HG03095 (cell line): ENCODE measurements around the gene PFKFB1.

ENCODE experiments used
- ATAC-seq: cut with Tn5 transposase; IDR thresholded peaks from one replicate; pipeline ENCODE4 v1.9.1; 2021; ENCODE audit warnings: moderate library complexity; ENCODE audit not compliant: unreplicated experiment

The PFKFB1 gene

DNA sequence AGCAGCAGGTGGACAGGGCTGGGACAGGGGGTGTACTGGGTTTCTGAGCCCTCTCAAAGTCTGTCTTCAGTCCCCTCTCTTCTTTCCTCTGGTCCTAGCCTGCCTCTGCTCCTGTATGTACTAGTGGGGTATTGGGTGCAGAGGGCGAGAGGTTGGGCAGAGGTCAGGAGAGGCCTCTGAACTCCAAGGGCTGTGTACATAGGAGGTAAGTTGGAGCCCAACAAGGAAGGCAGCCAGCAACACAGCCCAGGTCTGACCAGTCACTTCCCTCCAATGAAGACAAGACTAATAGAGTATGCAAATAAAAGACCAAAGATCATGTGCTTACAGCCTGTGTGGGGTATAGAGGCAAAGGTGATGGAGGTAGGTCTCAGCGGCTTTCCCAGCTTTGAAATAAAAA, at the start of gene PFKFB1:
Gene PFKFB1, minus strand, starts transcription at position 90 of the 400 bp plus-strand sequence. CDS start 181 bp downstream, outside the sequence.
- no peak for ATAC-seq

DNA sequence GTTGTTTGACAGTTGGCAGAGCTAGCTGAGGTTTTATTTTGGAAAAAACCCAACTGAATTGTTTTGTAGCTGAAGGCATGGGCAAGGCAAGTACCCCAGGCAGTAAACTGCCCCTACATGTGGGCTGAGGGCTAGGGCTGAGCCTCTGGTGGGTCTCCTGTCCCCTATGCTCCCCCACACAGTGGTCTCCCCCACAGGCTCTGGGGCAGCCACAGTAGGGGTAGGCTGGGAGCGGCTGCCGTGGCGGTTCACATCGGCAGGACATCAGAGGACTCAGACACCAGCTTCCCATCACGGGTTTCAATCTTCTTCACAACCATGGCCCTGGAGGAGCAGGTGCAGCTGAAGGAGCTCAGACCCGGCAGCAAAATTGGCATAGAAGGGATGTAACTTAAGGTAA, 47.5 kb upstream of the PFKFB1 start:
- no peak for ATAC-seq

DNA sequence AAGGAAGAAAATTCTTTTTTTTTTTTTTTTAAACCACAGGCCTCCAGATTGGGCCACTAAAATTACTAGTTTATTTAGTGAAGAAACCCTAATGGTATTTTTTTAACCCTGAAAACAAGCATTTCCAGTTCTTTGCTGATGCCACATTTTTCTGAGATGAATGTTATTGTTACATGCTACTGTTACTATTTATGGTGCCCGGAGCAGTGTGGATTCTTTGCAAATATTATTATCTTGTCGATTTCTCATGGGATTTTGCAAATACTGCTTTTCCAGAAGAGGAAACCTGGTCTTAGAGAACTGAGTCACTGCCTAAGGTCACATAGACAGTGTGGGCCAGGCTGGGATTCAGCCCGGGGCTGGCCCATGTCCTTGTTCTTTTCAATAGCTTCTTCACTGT, 45.5 kb upstream of the PFKFB1 start:
- no peak for ATAC-seq

DNA sequence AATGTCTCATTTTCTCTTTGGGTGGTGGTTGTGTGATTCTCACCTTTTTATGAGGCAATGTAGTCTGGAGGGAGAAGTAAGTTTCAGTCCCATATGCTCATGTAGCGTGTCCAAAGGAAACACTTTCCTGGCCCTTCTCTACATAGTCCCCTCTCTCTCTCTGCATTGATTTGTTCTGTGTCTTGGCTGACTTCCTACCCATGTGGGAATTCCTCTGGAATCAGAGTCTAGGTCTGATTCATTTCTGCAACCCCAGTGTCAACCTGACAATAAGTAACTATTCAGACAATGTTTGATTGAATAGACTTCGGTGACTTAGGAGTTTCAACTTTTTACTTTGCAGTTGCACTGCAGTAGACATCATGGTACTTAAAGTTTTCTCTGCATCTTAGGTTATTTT, 39.4 kb upstream of the PFKFB1 start:
- no peak for ATAC-seq

DNA sequence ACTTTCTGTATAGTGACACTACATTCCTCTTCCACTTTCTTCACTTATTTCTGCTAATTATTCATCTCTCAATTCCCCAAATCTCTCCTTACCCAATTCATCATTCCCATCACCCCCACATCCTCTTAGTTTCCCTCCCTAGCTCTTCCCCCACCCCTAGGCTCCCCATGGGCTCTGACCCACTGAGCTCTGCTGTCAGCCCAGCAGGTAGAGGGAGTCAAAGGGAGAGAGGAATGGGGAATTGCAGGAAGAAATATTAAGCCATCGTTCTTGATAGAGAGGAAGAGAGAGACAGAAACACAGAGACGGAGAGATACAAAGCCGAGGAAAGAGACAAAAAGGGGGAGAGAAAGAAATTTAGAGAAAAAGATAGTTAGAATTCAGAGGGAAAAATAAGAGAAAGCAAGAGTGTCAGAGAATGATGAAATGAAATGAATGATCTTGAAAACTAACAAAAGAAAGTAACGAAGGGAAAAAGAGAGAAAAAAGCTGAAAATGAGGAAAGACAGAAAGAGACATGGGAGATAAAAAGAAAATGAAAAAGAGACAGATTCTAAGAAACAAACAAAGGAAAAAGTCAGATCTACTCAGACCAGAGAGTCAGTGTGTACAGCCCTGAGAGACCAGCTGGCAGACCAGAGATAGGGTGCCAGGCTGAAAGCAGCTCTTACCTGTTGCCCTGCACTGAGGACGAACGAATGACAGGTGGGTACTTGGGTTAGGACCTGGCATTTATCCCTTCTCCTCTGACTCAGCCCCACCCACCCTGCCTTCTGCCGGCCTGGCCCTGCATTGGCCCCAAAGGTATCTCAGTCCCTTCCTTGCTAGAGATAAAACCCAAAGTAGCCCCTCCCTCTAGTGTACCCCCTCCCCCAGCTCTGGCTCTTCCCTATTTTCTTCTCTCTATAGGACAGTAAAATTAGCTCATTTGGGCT, 36.5 kb upstream of the PFKFB1 start, which contains the start of gene ALAS2:
Gene ALAS2, minus strand, starts transcription at position 707 of the 935 bp plus-strand sequence. CDS start 4,977 bp downstream, outside the sequence.
- ATAC-seq, result no peak

DNA sequence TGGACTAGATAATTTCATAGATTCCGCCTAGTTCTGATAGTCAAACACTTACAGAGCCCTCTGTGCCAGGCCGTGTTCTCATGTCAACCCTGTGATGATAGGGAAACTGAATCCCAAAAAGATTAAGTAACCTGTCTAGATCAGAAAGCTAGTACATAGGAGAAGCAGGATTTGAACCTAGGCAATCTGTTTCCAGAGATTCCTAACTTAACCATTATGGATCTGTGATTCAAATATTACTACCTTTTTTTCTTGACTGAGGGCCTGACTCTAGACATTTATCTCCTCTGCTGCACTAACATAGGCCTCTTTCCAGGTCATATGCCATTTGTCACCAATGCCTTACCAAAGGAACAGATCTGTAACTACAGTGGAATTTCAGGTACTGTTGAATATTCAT, 35.3 kb upstream of the PFKFB1 start:
- no peak for ATAC-seq

DNA sequence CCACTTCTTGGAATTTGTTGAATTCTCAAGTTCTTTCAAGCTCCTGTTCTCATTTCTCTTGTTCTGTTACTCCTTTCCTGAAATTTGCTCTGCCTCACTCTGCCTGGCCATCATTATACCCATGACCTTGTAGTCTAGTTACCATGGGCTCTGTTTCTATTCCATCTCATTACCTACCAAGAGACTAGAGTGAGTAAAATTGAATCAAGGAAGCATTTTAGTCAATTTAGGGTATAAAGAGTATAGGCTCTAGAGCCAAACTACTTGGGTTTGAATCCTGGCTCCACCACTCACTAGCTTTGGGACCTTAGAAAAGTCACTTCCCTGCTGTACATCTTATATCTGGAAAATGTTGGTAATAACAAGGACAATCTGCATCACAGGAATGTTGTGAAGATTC, 34.6 kb upstream of the PFKFB1 start:
- no peak for ATAC-seq

DNA sequence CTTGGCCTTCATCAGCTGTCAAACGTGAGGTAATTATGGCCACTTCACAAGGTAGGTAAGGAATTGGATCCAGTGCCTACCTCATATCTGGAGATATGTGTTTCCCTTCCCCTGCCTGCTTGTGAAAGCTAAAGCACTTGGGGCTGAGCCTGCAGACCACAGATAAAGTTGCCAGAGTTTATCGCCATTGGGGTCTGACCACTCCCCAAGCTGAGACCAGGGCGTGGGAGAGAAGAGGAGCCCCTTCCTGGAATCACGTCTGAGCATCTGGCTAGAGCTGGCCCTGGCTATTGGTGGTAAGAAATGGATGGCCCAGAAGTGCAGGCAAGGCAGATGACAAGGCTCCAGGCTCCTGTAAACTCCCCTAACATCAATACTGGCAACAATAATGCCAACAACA, 34.1 kb upstream of the PFKFB1 start:
- no peak for ATAC-seq

DNA sequence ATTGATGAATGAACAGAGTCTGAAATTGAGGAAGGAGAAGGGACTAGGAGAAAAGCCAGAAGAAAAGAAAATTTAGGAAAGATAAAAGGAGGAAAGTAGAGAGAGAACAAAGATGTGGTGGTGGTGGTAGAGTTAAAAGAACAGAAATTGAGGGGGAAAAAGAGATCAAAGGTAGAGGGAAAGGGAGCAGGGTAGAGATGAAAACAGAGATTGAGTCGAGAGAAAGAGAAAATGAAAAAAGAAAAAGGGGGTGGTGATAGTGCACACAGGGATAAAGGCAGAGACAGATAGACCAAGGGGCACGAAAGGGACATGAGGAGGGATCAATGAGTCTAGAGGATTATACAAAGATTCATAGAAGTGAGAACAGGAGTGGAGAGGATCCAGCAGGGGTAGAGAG, 32.9 kb upstream of the PFKFB1 start:
- no peak for ATAC-seq

DNA sequence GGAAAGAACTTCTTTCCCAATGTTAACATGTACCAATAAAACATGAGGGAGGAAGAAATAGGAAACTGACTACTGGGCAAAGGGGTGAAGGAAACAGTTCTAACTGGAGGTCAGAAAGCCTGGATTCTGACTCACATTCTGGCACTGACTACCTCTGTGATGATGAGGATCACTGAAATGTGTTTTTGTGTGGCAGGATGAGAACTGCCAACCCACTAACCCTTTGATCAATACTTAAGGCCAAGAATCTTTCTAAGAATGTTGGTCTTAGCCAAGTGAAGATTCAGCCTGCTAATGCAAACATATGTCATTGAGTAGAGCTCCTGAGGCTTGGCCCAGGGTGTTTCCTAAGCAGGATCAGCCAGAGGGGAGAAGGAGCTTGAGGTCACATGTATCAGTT, 32.2 kb upstream of the PFKFB1 start:
- no peak for ATAC-seq

DNA sequence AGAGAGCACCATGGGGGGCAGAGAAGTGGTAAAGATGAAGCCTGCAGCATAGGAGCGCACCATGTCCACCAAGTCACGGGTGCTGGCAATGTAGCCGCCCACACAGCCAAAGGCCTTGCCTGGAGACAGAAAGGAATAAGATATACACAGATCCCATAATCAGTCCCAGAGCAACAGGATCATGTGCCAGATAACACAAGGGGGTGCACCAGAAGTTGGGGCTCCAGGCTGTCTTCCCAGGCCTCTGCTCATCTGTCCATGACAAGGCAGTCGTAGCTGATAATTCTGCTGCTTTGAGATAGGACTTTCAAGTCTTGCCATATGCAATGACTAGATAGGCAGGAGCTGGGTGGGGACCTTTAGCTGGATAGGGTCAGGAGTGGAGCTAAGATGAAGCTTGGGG, 20.9 kb upstream of the PFKFB1 start:
- no peak for ATAC-seq

DNA sequence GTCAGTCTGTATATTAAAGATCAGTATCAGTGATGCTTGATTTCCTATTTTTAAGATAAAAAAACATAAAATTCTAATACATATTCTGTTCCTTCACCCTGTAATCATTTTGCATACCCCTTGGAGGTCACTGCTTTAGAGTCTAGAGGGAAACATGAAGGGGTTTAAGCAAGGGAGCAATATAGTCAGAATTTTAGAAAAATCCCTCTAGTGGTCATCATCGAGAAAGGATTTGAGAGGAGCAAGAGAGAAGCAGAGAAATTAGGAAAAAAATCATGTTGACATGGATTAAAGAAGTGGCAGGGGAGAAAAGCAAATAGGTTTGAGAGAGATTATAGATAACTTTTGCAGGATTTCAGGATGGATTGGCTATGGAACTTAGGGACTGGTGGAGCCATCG, 17.3 kb upstream of the PFKFB1 start:
- no peak for ATAC-seq

DNA sequence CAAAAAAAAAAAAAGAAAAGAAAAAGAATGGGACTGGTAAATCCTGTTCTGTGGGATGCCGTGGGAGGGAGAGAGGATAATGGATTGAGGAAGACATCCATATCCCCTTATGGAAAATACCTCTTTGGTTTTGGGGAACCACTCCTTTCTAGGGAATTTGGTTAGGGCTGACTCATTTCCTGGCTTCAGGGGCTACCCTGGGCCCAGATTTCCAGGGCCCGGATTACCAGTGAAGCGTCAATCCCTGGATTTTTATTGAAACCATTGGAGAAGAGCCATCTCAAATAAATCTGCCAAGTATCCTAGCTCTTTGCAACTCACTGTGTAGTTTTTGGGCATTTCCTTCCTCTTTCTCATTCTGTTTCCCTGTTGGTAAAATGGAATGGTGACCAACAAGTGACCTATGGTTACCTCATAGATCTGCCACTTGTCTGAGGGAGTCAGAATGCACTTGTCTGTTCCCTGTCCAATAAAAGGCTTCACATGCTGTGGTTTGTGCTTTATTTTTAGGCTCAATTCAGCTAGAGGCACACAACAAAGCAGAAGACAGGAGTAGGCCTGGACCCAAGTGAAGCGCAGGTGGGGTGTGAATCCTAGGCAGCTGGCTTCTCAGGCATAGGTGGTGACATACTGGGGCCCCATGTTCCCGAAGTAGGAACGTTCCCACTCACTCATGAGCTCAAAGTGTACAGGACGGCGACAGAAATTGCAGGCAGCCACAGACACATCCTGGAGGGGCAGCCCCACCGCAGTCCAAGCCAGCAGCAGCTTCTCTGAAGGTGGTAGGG, 14.8 kb upstream of the PFKFB1 start:
- ATAC-seq, result no peak

DNA sequence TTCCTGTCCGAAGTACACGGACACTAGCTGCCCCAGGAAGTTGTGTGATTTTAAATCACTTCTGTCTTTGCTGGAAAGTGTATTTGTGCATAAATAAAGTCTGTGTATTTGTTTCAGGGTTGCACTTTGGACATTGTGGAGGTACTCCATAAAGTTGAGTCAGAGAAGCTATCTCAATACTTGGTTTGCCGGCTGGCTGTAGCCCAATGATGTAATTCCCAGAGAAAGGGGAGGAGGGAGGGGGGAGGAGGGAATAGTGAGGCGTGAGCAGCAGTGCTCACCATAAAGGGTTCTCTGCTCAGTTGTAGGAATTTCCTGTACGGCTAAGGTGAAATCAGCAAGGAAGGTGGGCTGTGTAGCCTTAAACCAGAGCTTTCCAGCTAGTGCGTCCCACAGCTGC, 13.7 kb upstream of the PFKFB1 start:
- no peak for ATAC-seq

DNA sequence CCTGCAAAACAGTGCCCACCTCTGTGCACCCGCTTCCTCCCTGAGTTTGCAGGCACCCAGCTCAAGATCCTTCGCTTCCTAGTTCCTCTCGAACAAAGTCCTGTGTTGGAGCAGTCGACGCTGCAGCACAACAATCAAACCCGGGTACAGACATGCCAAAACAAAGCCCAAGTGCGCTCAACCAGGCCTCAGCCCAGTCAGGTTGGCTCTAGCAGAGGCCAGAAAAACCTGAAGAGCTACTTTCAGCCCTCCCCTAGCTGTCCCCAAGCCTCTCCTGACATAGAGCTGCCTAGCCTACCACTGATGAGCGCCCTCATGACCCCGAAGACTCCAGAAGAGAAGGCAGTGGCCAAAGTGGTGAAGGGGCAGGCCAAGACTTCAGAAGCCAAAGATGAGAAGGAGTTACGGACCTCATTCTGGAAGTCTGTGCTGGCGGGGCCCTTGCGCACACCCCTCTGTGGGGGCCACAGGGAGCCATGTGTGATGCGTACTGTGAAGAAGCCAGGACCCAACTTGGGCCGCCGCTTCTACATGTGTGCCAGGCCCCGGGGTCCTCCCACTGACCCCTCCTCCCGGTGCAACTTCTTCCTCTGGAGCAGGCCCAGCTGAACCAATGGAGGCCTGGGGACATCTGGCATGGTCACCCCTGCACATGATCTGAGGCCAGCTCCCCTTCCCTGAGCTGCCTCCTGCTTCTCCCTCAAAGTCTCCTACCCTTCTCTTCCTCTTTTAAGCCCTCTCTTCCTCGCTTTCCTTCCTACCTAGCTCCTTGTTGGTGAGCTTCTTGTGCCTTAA, 13.0 kb upstream of the PFKFB1 start:
- ATAC-seq, result no peak

DNA sequence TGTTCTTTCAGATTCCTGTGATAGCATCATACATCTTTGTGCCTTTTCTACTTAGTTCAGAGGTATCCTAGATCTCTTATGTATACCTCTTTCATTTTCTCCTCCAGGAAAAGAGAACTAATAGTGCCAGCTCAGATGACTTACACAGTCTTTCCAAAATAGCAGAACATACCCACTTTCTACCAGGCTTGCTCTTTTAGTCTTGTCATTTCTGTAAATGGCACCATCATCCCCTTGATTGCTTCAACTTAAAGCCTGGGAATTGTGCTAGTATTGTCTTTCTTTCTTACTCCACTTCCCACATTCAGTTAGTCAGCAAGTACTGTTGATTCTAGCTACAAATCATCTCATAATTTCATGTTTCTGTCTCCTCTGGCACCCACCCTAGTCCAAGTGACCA, 11.3 kb upstream of the PFKFB1 start:
- no peak for ATAC-seq

DNA sequence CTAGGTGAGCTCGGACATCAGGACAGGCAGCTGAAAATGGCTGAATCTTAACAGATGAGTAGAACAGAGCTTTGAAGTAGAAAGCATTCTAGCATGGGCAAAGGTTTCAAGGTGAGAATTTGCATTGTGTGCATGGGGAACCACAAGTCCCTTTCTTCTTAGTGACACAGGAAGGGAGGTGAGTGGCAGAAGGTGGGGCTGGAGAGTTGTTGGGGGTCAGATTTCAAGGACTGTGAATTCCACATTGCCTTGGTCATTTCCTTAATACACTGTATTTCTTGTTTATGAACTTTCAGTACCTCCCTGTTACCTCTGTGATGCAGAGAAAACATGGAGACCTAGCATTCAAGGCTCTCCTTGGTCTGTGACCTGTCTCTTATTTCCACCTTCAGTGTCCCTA, 10.2 kb upstream of the PFKFB1 start:
- ATAC-seq, result no peak

DNA sequence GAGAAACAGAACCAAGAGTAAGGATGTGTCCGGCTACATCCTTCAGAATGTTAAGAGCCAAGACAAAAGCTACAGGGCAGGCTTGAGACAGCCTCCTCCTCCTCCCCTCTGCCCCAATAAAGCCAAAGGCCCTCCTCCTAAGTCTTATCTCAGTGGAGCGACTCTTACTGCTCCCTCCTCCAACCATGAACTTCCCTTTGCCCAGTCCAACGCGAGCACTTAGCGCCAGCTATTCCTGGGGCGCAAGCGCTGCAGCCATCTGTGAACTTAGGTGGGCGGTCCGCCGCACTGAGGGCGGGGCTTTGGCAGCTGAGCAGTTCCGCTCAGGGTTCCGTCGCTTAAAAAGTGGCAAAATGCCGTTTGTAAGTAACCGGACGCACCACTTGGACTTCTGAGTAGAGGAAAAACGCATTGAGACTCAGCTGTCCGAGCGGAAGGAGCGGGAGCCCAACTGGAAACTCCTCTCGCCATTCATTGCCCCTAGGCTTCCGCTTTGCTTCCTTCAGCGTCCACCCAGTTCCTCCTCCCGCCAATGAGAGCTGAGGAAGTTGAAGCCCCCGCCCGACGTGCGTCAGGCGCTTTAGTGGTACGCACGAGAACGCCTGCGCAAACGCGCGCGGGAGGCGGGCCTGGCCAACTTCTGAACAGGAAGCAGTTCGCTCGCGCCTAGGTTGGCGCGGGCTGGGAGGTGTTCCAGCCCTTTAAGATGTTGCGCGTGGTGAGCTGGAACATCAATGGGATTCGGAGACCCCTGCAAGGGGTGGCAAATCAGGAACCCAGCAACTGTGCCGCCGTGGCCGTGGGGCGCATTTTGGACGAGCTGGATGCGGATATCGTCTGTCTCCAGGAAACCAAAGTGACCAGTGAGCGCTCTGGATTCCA, 6.0 kb upstream of the PFKFB1 start, which contains the start of gene APEX2:
Gene APEX2, plus strand, starts transcription at position 647 of the 882 bp plus-strand sequence. Its CDS starts 60 bp downstream, at position 707.
- ATAC-seq, result peak; percentile 96

DNA sequence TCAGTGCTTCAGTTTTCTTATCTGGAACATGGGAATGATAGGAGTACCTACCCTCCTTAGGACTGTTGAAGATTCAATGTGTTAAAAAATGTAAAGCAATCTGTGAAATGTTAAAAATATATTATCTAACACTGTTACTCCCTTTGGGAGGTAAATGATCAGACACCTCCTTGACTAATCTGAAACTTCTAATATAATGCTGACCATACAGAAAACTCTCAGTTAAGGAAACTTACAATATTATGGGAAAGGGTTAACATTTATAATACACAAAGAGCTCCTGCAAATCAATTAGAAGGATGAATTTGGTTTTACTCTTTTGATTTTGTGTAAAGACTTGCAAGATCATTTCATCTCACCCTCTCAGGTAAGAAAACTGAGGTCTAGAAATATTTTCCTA, 1.6 kb upstream of the PFKFB1 start:
- ATAC-seq, result no peak
